Hematopoietic multipotent progenitor cell treated with erythropoietin and hydrocortisone succinate and interleukin-3 and kit ligand, for 17 days (in vitro differentiated cells): Measurements from ENCODE around the gene DCDC2B.

ENCODE experiments used
- DNase-seq: peaks from one replicate; pipeline ENCODE4 v3.0.0-alpha.2; 2015; ENCODE audit warnings: low spot score

The DCDC2B gene

GRCh38 chr1:32263744-32264143 lies 54.9 kb downstream of the DCDC2B start:
- no peak for DNase-seq
